NCI-H1092 treated with DMSO at 0.1 percent for 48 hours (cell line): ENCODE data around the gene TAGAP.

Experiments
- DNase-seq: peaks from one replicate; lab custom pipeline; 2025; lab: John Stamatoyannopoulos, UW

The TAGAP gene

DNA sequence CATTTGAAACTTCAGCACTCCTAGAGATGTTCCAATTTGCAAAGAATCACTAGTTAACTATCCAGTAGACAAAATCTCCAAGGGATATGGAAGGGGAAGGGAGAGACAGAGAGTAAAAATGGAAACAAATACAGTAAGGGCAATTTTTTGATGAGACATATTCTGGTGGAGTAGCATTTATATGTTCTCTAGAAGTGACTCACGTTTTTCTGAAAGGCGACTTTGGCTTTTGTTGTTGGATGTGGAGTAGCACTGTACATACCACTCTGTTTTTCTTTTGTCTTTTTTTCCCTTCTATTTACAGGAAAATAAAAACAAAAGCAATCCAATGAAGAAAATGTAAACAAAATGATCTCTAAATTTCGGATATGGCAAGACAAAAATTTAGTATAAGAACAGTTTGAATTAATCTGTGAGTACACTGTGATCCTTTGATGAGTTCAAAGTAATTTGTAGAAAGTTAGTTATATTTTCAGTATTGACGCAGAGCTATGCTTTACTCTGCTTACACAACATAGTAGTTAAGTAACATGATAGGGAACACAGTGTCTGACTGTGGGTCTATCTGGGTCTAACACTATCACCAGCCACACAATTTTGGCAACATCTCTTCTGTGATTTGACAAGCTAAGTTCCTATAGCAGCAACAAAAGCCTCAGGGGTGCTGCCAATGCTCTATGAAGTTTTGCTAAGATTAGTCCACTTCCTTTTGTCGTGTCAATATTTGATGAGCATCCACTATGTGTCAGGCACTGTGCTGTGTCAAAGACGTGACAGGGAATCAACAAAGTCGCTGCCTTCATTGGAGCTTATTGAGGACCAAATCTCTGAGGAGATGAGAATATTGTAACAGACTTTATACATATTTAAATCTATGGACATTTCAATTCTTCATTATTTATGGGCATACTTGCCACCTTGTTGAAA, 27.3 kb upstream of the TAGAP start:
- no peak for DNase-seq

- DNase-seq: no peak
These were observed 24.2 kb upstream of the TAGAP start for GRCh38 chr6:159068904-159069578.

- no peak for DNase-seq
These were observed 22.5 kb upstream of the TAGAP start for GRCh38 chr6:159067334-159067733.

- DNase-seq: no peak
These were observed 21.7 kb upstream of the TAGAP start for GRCh38 chr6:159066483-159066882.

GRCh38 chr6:159065759-159066329, 21.1 kb upstream of the TAGAP start:
- no peak for DNase-seq

DNA sequence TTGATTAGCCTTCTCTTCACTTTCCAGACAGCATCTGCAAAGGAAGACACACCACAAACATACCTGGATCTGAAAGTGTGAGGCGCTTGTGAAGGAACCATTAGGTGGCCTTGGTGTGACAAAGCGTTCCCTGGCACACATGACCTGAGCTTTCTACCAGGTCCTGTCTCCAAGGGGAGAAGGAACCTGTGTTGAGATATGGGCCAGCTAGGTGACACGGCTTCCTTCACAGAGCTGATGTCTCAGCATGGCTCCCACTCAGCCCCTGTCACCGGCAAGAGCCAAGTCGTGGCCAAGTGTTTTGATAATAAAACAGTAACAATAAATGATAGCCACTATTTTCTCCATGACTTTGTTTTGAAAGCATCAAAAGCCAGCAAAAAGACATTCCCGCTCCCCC, 20.3 kb upstream of the TAGAP start:
- no peak for DNase-seq

DNA sequence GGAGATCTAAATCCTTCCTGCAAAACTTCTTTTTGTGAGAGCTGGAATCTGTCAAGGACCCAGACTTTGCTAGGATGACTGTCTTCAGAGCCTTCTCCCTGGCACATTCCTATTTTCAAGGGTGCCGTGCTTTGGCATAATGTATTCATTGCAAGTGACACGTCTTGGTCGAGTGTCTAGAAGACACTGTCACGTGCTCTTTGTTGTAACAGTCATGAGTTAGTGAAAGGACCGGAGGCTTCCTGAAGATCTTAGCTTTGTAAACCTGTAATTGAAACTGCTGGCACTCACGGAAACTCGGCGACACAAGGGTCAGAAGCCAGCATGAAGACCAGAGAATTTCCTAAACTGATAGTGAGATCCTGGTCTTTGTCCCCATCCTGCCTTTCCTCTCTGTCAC, 19.7 kb upstream of the TAGAP start:
- DNase-seq: no peak

GRCh38 chr6:159063549-159063948, 18.8 kb upstream of the TAGAP start:
- DNase-seq: no peak

- no peak for DNase-seq
These were observed 18.2 kb upstream of the TAGAP start for GRCh38 chr6:159062976-159063375.

GRCh38 chr6:159062564-159062945, 17.8 kb upstream of the TAGAP start:
- no peak for DNase-seq

DNA sequence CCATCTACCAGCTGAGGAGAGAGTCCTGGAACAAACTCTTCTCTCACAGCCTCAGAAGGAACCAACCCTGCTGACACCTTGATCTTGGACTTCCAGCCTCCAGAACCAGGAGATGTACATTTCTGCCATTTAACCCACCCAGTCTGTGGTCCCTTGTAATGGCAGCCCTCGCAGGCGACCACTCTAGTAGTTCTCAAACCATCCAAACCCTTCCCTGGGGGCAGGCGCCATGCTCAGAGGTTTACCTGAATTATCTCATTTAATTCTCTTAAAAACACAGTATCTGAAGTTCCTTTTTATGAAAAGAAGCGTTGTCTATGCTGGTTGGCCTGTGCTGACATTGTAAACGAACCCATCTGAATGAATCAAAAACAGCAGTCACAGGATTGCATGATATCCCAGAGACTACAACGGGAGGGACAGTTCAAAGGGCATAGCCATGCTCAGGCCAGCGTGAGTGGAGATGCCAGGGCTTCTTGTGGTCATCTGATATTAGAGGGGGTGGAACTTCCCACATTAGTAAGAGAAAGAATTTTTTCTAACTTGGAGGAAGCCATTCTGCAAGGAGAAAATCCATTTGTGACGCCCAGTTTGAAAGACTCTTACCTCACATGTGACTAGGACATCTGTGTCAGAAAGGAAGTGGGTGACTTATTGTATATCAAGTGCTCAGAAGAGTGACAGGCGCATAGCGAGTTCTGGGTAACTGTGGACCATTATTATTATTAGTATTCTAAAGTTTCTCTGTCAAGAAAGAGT, 17.2 kb upstream of the TAGAP start:
- DNase-seq: no peak

GRCh38 chr6:159061146-159061545, 16.4 kb upstream of the TAGAP start:
- DNase-seq: no peak

GRCh38 chr6:159059885-159060506, 15.2 kb upstream of the TAGAP start:
- no peak for DNase-seq

DNA sequence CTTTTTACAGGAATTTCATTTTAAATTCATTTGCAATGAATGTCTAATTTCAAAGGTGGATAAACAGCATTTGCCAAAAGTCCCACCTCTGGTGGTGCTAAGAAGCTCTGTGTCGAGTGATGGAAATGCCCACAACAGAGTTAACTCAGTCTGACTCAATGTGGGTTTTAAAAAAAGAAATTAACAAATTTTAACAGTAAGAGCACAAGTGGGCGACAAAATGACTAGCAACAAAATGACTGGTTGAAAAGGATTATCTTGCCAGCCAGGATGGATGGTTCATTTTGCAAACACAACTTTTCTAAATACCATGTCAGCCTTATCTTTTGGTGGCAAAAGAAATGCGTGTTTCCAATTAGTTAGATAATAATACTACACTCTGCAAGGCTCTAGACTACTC, 14.3 kb upstream of the TAGAP start:
- DNase-seq: no peak

GRCh38 chr6:159056899-159057298, 12.1 kb upstream of the TAGAP start:
- no peak for DNase-seq

GRCh38 chr6:159056432-159056831, 11.6 kb upstream of the TAGAP start:
- DNase-seq: peak; percentile 18

DNA sequence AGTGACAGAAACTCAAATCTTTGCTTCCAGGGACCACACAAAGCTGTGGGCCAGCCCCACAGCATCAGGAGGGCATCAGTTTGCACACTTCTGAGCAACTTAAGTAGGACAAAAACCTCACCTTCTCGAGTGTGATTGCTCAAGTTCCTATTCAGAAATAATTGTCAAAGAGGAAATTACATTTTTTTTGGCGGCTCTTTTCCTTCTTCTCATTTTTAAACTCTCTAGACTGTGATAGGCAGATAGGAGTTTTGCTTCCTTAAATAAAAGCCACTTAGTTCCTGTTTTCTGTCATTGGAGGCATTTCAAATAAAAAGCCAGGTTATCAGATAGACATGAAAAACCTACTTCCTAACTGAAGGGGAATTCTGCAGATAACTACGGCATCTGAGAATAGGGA, 11.2 kb upstream of the TAGAP start:
- no peak for DNase-seq

GRCh38 chr6:159053781-159054398, 9.1 kb upstream of the TAGAP start:
- no peak for DNase-seq

GRCh38 chr6:159052720-159053119, 7.9 kb upstream of the TAGAP start:
- no peak for DNase-seq

GRCh38 chr6:159047891-159048685, 3.3 kb upstream of the TAGAP start:
- no peak for DNase-seq

DNA sequence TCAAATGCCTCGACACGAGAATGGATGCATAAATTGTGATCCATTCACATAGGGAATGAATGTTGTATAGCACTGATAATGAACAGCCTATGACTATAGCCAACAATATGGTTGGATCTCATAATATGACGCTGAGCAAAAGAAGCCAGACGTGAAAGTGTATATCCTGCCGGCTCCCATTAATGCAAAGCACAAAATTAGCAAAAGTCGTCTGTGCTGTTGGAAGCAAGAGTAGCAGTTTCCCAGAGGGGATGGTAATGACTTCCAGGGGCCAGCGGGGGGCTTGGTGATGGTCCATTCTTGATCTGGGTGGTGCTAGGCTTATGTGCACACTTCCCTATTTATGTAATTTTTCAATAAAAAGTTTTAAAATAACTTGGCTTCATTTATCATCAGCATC, 1.0 kb upstream of the TAGAP start:
- DNase-seq: no peak
